KMS-11 (cell line): ENCODE results near the gene GLIS1.

Experiments used
- H2AFZ ChIP-seq: fragments of 200-600 bp; sonication (generic); 2 replicates; pipeline ENCODE4 v1.6.1; 2016; ENCODE audit warnings: antibody characterized with exemption, mixed run types, low read depth
- H3K27ac ChIP-seq: fragments of 200-600 bp; sonication (generic); 2 replicates; pipeline ENCODE4 v1.6.1; 2016; ENCODE audit warnings: mild to moderate bottlenecking, mixed run types
- H3K27me3 ChIP-seq: fragments of 200-600 bp; sonication (generic); 2 replicates; pipeline ENCODE4 v1.6.1; 2017; ENCODE audit warnings: mild to moderate bottlenecking, low read depth, mixed run types, moderate library complexity; ENCODE audit not compliant: insufficient read depth
- H3K36me3 ChIP-seq: fragments of 200-600 bp; sonication (generic); 2 replicates; pipeline ENCODE4 v1.6.1; 2017; ENCODE audit warnings: mild to moderate bottlenecking, mixed run types; ENCODE audit not compliant: insufficient read depth
- H3K4me1 ChIP-seq: fragments of 200-600 bp; sonication (generic); 2 replicates; pipeline ENCODE4 v1.6.1; 2016; ENCODE audit warnings: mild to moderate bottlenecking, low read depth, mixed run types; ENCODE audit not compliant: poor library complexity, severe bottlenecking
- H3K4me2 ChIP-seq: fragments of 200-600 bp; sonication (generic); 2 replicates; pipeline ENCODE4 v1.7.0; 2016; ENCODE audit warnings: mild to moderate bottlenecking, mixed run types
- H3K4me3 ChIP-seq: fragments of 200-600 bp; sonication (generic); IDR thresholded peaks from 2 replicates; pipeline ENCODE4 v1.6.1; 2017; ENCODE audit warnings: low read depth, low read length, mixed read lengths; ENCODE audit not compliant: insufficient read depth
- H3K79me2 ChIP-seq: fragments of 200-600 bp; sonication (generic); 2 replicates; pipeline ENCODE4 v1.6.1; 2016; ENCODE audit warnings: low read depth, mixed run types; ENCODE audit not compliant: insufficient read depth
- H3K9ac ChIP-seq: fragments of 200-600 bp; sonication (generic); 2 replicates; pipeline ENCODE4 v1.6.1; 2016; ENCODE audit warnings: mild to moderate bottlenecking, mixed run types
- H4K20me1 ChIP-seq: fragments of 200-600 bp; sonication (generic); 2 replicates; pipeline ENCODE4 v1.6.1; 2016; ENCODE audit warnings: mild to moderate bottlenecking, mixed run types; ENCODE audit not compliant: insufficient read depth
- TF ChIP-seq, protein P1 (sequence below): fragments of 200-600 bp; sonication (generic); conservative IDR thresholded peaks from 2 replicates; pipeline ENCODE4 v1.6.1; 2017; ENCODE audit warnings: low read depth, mild to moderate bottlenecking, antibody characterized with exemption, low read length, moderate library complexity, mixed read lengths

The GLIS1 gene

DNA sequence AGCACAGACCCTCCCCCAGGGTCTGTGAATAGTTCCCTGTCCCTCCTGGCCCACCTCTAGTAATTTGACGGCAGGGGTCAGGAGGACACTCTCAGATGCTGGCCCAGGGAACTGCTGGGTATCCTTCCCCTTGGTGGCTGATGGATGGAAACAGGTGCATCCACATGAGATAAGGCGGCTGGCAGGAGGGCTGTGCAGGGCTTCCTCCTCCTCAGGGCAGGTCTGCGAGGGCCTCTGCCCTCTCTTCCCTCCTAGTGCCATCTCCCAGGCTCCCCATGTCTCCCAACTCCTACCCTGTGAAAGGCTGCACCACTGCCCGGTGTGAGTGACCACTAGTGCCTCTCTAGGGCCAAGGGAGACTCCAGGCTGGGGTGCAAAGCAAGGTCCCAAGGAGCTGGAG lies 123.9 kb downstream of the GLIS1 start:
- TF ChIP-seq, protein P1, sequence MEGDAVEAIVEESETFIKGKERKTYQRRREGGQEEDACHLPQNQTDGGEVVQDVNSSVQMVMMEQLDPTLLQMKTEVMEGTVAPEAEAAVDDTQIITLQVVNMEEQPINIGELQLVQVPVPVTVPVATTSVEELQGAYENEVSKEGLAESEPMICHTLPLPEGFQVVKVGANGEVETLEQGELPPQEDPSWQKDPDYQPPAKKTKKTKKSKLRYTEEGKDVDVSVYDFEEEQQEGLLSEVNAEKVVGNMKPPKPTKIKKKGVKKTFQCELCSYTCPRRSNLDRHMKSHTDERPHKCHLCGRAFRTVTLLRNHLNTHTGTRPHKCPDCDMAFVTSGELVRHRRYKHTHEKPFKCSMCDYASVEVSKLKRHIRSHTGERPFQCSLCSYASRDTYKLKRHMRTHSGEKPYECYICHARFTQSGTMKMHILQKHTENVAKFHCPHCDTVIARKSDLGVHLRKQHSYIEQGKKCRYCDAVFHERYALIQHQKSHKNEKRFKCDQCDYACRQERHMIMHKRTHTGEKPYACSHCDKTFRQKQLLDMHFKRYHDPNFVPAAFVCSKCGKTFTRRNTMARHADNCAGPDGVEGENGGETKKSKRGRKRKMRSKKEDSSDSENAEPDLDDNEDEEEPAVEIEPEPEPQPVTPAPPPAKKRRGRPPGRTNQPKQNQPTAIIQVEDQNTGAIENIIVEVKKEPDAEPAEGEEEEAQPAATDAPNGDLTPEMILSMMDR, result no peak
- Histone ChIP-seq H2AFZ (no peak overlapping the region), H3K27ac (no peak overlapping the region), H3K27me3 (no peaks in the 10 kb centered on the region), H4K20me1 (no peaks in the 10 kb centered on the region), H3K4me2 (no peak overlapping the region), H3K4me3 (no peak overlapping the region), H3K4me1 (no peaks in the 10 kb centered on the region), H3K79me2 (no peaks in the 10 kb centered on the region), H3K36me3 (no peaks in the 10 kb centered on the region), H3K9ac (no peak overlapping the region)

DNA sequence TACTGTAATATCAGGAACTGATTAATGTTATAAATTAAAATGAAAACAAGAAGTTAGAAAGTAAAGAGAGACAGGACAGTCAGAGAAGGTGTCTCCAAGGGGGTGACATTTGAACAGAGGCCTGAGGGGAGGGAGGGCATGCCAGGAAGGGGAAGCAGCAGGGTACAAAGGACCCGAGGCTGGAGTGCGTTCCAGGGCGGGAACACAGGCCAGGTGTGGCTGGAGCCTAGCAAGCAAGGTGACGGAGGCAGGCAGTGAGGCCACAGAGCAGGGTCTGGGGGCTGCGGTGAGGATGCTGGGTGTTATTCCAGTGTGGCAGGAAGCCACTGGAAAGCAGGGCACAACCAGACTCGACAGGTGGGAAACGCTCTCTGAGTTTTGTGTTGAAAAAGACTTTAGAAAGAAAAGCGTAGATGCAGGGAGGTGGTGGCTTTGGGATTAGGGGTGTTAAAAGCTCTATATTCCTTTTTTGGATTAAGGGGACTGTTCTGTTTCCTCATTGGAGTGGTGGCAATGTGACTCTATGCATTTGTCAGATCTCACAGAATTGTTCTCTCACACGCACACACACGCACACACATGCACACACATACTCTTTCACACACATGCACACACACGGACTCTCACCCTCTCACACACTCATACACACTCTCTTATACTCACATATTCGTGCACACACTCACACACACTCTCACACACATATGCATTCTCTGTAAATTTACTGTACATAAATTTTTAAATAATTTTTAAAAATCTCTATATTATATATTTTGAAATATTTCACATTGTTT lies 124.5 kb downstream of the GLIS1 start:
- Histone ChIP-seq H3K4me2 (no peak overlapping the region), H3K27ac (no peak overlapping the region), H2AFZ (no peak overlapping the region), H4K20me1 (no peaks in the 10 kb centered on the region), H3K9ac (no peak overlapping the region), H3K79me2 (no peaks in the 10 kb centered on the region), H3K4me3 (no peak overlapping the region), H3K4me1 (no peaks in the 10 kb centered on the region), H3K36me3 (no peaks in the 10 kb centered on the region), H3K27me3 (no peaks in the 10 kb centered on the region)
- TF ChIP-seq, protein P1, result no peak

DNA sequence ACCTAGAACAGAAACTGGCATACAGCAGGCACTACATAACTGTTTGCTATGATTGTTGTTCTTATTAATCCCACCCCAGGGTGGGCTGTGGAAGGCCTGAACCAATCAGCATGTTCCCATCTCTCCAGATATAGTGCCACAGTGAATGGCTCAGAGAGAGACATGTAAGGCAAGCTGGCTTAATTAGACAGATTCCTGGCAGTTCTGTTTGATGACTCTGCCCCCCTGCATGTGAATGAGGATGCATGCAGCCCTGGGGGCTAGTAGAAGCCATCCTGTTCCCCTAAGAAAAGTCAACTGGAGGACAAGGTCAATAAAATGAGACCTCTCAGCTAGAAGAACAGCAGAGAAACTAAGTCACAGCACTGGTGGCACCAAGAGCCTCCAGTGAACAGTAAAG lies 130.3 kb downstream of the GLIS1 start:
- TF ChIP-seq, protein P1, result no peak
- Histone ChIP-seq H3K9ac (no peak overlapping the region), H3K4me2 (no peak overlapping the region), H3K79me2 (no peaks in the 10 kb centered on the region), H3K27me3 (no peaks in the 10 kb centered on the region), H2AFZ (no peak overlapping the region), H3K4me3 (no peak overlapping the region), H3K4me1 (no peaks in the 10 kb centered on the region), H3K27ac (no peak overlapping the region), H3K36me3 (no peaks in the 10 kb centered on the region), H4K20me1 (no peaks in the 10 kb centered on the region)

DNA sequence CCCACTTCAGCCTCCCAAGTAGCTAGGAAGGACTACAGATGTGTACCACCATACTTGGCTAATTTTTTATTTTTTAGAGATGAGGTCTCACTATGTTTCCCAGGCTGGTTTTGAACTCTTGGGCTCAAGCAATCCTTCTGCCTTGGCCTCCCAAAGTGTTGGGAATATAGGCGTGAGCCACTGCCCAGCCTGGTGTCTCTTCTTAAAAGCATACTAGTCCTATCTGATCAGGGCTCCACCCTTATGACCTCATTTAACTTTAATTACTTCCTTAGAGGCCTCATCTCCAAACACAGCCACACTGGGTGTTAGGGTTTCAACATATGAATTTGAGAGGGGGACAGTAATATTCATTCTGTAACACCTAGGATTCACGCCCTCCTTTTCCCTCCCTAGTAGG lies 130.9 kb downstream of the GLIS1 start:
- Histone ChIP-seq H3K27me3 (no peaks in the 10 kb centered on the region), H3K4me2 (no peak overlapping the region), H3K4me1 (no peaks in the 10 kb centered on the region), H3K27ac (no peak overlapping the region), H4K20me1 (no peaks in the 10 kb centered on the region), H3K36me3 (no peaks in the 10 kb centered on the region), H3K9ac (no peak overlapping the region), H3K4me3 (no peak overlapping the region), H2AFZ (no peak overlapping the region), H3K79me2 (no peaks in the 10 kb centered on the region)
- TF ChIP-seq, protein P1, result no peak
